Activated CD8-positive, alpha-beta memory T cell treated with anti-CD3 and anti-CD28 coated beads, Interleukin-2, amount 50 U/mL, for 1 hour (primary cell): Measurements from ENCODE around the gene CORO2A.

Source experiments
- DNase-seq: peaks from one replicate; pipeline ENCODE4 v3.0.0-alpha.2; 2020; ENCODE audit errors: extremely low read depth

Gene CORO2A, protein sequence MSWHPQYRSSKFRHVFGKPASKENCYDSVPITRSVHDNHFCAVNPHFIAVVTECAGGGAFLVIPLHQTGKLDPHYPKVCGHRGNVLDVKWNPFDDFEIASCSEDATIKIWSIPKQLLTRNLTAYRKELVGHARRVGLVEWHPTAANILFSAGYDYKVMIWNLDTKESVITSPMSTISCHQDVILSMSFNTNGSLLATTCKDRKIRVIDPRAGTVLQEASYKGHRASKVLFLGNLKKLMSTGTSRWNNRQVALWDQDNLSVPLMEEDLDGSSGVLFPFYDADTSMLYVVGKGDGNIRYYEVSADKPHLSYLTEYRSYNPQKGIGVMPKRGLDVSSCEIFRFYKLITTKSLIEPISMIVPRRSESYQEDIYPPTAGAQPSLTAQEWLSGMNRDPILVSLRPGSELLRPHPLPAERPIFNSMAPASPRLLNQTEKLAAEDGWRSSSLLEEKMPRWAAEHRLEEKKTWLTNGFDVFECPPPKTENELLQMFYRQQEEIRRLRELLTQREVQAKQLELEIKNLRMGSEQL

DNA sequence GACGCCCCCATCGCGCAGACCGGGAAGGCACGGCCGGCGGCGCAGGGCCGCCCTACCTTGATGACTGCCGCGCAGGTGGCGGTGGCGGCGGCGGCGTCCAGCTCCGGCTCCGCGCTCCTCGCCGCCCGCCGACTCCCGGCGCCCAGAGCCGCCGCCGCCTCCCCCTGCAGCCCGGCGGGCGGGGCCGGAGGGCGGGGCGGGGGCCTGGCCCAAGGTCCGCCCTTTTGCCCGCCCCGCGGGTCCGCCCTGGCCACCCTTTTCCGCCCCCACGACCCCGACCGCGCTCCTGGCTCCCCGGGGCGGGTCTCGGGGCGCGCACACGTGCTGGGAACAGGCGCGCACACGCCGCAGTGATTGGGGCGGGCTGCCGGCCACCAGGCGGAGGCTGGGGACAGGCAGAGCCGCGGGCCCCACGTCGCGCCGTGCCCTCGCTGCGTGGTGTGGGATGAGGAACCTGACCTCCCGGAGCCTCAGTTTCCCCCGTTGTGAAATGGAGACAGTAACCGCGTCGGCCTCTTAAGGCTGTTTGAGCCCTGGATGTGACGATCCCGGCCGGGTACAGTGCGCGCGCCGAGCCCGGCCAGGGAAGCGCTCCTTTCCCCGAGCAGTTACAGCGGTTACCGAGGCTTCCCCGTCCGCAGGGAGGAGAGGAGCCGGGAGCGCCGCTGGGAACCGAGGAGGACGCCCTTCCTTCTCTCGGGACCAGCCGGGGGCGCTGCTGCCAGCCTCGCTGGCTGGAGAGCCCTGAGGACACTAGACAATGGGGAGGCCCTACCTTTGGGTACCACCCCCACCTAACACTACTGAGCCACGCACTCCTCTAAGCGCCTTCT, at the start of gene CORO2A:
Gene CORO2A, minus strand, starts transcription at position 135 of the 833 bp plus-strand sequence. CDS start 34,977 bp downstream, outside the sequence.
- DNase-seq: no peak

DNA sequence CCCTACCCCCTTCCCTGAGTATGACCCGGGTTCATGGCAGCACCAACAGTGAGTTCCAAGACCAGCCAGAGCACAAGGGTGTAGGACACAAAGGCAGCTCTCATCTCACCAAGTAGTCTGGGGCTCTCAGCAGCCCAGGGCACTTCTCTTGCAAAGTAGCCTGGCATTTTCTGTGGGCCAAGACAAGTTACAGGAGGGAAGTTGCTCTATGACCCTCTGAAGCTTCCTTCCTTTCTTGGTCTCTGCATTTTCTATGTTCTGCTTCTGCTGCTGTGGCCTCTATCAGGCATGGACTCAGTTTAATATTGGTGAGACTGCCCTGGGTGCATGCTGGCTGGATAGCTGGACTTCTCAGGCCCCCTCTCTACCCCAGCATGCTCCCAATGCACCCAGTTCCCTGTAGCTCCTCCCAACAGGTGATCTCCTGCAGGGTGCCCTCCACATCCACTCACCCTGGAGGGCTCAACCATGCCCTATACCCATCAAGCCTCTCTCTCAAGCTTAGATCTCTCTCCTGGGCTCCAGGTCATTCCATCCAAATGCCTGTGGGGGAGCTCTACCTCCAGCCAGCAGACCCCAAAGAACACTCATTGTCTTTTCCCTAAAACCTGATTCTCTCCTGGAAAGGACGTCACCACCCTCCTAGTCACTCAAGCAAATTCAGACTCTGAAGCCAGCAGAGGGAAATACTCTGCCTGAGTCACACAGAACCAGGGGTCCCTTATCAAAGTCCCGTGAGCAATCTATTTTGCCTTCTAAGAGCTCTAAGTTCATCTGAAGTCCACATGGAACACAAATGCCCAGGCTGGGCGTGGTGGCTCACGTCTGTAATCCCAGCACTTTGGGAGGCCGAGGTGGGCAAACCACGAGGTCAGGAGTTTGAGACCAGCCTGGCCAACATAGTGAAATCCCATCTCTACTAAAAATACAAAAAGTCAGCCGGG, 49.2 kb upstream of the CORO2A start:
- DNase-seq: no peak

DNA sequence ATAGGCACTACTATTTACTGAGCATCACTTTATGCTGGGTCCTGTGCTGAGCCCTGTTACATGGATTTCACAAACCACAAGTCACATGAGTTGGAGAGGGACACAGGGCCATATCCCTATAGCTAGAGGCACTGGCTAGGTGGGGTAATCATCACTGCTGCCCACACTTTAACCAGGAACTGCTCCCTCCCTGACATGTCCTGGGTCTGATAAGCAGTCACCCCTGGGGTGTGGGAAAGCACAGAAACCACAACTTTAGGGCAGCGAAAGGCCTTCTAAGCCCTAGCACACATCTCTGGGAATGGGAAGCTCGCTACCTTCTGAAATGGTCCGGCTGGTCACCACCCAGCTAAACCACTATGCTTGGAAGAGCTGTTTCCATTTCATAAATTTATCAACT, 48.0 kb upstream of the CORO2A start:
- DNase-seq: no peak

DNA sequence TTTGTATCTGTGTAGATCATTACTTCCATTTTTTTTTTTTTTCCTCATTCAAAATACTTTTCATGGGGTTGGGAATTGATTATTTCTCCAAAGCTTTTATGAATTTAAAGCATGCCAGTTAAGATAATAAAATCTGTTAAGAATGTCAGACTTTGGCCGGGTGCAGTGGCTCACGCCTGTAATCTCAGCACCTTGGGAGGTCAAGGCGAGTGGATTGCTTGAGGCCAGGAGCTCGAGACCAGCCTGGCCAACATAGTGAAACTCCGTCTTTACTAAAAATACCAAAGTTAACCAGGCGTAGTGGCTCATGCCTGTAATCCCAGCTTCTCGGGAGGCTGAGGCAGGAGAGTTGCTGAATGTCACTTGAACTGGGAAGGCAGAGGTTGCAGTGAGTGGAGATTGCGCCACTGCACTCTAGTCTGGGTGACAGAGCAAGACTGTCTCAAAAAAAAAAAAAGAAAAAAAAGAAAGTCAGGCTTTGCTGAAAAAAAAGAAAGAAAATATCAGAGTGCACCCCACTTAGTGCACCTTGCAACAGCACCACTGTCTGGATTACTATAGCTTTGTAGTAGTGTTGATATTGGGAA, 44.6 kb upstream of the CORO2A start:
- DNase-seq: no peak

DNA sequence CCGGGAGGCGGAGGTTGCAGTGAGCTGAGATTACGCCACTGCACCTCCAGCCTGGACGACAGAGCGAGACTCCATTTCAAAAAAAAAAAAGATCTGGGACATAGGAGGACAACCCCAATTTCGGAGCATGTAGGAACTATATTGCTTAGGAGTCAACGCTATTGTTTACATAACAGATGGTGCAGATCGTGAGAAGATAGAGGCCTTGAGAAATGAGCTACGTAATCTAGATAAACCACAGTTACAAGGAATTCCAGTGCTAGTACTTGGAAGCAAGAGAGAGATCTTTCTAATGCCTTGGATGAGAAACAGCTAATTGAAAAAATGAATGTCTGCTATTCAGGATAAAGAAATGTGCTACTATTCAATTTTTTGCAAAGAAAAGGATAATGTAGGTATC, 42.7 kb upstream of the CORO2A start:
- DNase-seq: no peak

DNA sequence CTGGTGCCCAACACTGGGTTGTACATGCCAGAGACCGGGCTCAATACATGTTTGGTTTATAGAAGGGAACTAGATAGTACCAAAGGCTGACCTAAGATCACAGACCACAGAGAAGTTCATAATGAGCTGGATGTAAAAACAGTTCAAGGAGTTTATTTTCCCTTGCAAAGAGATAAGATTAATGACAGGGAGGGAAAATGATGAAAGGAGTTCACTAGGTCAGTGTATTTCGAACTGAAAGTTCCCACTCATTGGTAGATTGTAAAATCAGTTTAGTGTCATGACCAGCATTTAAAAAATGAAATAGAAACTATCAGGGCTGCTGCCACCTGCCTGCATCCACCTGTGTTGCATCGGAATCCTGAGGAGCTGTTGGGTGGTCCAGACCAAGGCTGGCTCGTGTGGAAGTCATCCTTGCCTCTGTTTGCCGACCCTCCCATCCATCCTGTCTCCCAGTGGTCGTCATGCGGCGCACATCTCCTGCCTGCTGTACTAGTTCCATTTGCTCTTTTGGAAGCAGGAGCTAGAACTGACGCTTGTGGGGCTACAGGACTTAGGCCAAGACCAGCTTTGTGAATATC, 41.9 kb upstream of the CORO2A start:
- no peak for DNase-seq

DNA sequence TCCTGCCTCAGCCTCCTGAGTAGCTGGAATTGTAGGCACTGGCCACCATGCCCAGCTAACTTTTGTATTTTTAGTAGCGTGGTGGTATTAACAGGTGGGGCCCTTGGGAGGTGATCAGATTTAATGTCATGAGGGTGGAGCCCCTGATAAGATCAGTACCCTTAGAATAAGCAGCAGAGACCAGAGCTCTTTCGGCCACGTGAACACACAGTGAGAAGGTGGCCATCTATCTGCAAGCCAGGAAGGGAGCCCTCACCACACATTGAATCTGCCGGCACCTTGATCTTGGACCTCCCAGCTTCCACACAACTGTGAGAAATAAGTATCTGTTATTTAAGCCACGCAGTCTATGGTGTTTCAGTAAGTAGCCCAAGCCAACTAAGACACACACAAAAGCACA, 40.5 kb upstream of the CORO2A start:
- no peak for DNase-seq

DNA sequence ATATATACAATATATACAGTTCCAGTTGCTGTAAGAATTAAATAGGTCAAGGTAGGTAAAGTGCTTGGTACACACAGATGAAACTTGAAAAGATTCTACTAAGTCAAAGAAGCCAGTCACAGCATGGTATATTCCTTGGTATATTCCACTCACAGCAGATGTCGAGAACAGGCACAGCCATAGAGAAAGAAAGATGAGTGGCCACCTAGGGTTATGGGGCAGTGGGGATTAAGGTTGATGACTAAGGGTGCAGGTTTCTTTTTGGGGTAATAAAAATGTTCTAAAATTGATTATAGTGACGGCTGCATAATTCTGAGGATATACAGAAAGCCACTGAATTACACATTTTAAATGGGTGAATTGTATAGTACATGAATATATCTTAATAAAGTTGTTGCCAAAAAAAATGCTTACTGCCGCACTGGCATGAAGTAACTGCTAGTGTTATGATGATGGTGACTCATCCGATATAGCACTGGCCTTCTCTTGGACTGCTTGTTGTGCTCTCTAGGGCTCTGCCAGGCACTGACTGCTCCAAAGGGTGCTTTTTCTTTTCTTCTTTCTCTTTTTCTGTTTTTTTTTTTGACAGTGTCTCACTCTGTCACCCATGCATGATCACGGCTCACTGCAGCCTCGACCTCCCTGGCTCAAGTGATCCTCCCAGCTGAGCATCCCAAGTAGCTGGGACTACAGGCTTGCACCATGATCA, 39.5 kb upstream of the CORO2A start:
- DNase-seq: no peak

DNA sequence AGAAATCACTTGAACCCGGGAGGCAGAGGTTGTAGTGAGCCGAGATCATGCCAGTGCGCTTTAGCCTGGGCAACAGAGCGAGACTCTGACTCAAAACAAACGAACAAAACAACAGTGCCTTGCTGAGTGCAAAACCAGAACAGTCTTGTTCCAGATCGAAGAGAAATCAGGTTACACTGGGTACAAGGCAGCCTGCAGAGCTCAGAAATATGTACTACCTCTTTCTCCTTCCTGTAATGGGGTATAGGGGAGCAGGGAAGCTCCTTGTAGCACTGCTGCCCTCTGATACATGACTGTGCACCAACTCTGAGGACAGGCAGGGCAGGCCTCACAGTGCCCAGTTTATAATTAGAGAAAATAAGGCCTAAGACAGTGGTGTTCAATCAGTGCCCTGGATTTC, 38.4 kb upstream of the CORO2A start:
- no peak for DNase-seq

DNA sequence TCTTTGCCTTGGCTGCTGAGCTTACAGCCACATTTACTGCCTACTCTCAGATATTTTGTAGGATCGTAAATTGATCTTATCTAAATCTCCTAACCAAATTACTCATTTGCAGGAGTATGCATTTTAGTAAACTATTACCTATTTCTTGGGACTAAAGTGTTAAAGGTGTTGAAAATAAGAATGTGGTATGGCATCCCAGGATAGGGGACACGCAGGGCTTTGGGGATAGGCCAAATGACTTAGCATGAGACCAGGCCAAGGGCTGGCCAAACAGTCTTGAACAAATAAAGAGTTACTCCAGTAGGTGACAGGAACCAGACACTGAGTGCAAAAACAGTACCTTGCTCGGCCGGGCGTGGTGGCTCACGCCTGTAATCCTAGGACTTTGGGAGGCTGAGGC, 37.9 kb upstream of the CORO2A start:
- no peak for DNase-seq

DNA sequence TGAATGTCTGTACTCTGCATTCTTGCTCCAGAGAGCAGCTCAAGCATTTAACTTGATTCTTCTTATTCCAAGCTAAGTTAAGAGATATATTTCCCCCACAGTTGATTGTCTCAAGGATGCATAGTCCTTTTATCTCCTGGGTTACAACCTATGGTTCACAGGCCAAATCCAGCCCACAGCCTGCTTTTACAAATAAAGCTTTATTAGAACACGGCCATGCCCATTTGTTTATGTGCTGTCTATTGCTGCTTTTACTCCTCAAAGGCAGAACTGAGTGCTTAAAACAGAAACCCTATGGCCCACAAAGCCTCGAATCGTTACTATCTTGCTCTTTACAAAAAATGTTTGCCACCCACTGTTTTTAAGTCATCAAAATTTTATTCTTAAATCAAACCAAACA, 37.2 kb upstream of the CORO2A start:
- no peak for DNase-seq

DNA sequence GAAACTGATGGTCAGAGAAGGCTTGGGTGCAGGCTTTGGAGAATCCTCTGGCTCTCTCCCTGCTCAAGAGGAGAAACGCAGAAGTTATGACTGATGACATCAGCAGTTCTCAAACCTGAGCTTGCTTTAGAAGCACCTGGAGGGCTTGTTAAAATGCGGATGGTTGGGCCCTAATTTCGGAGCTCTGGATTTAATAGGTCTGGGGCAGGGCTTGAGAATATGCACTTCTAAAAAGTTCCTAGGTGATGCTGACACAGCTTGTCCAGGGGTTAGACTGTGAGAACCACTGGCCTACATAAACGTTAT, 36.6 kb upstream of the CORO2A start:
- no peak for DNase-seq

DNA sequence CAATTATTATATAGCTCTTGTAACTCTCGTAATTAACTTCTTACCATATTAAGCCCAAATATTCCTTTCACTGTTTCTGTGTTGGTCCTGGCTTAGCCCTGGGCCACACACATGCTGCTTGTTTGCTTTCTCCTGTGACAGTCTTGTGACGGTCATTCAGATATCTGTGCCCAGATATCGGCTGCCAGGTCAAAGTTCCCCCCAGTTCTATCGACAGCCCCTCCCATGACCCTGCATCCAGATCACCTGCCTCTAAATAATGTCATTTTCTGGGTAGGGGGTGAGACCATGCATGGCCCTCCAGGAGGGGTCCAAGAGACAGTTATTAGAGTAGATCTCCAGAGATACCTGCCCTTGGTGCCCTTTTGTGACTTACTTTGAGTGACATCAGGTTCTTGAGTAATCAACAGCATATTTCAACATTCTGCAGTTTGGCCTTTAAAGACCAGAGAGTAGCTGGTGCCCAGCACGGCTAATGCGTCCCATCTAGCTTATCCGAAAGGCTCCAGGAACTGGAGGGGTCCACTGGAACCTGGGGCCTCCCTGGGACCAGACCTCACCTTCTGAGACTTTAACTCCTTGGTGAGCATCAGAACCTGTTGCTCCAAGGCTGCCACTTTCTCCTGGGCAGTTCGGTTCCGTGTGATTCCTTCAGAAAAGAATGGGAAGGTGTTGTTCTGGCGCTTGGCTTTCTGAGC, 36.1 kb upstream of the CORO2A start:
- DNase-seq: no peak

DNA sequence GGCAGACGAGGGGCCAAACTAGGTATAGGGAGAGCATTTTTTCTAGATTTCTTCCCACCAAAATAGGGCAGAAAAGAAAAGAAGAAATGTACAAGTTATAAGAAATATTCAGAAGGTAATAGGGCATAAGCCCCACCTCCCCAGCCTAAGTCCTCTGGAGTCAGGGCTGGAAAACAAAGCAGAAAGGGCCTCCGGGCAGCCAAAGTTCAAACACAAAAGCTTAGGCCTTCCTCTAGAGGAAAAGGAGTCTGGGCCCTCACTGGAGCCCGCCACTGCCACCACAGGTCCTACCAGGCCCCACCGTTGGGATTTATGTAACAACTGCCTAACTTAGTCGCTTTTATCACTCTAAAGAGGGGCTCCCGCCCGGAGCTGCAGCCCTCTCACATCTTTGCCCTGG, 35.4 kb upstream of the CORO2A start:
- no peak for DNase-seq

DNA sequence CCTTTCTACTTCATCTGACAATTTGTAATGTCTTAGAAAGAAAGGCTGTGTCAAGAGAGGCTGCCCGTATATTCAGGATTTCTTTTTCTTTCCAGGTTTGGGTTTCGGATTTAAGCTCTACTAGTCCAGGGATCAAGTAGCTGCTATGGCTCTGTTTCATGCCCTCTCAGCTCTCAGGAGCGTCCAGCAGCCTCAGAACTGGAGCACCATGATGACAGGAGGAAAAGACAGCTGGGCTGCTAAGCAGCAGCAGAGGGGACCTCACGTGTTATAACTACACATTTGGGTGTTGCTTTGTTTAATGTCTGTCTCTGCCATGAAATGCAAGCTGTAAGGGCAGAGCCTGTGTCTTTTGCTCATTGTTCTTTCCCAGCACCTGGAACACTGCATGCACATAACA, 34.5 kb upstream of the CORO2A start:
- DNase-seq: no peak

DNA sequence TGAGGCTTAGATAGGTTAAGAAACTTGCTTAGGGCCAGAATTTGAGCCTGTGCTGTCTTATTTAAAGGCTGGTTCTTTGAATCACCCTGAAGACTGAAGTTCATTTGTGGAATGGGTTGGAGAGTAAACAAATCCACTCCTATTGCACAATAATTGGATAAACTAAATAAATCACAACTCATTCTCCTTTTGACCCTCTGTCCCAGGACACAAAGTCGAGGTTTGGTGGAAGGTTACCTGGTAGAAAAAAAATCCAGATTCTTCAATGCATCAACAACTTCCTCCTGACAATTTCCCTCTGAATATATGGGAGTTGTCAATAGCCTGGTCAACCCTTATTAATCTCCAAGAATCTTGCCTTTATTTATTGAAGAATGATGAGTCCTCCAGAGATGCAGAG, 34.1 kb upstream of the CORO2A start:
- no peak for DNase-seq

DNA sequence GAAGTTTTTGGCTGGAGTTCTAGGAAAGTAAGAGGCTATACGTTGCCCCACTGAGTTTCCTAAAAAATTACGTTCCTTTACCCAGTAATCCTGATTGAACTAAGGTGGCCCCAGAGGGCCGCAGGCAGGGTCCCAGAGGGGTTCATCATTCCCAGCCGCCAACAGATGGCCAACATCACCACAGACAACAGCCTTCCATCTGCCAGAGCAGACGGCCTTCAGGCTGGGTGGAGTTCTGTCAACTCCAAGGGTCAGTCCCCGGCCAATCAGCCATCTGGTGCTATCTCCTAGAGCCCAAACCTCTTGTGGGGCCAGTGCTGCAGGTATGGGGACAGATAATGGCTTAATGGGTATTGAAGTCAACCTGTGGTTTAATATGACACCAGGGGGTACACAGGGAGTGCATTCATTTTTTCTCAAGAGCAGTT, 32.6 kb upstream of the CORO2A start:
- DNase-seq: no peak

DNA sequence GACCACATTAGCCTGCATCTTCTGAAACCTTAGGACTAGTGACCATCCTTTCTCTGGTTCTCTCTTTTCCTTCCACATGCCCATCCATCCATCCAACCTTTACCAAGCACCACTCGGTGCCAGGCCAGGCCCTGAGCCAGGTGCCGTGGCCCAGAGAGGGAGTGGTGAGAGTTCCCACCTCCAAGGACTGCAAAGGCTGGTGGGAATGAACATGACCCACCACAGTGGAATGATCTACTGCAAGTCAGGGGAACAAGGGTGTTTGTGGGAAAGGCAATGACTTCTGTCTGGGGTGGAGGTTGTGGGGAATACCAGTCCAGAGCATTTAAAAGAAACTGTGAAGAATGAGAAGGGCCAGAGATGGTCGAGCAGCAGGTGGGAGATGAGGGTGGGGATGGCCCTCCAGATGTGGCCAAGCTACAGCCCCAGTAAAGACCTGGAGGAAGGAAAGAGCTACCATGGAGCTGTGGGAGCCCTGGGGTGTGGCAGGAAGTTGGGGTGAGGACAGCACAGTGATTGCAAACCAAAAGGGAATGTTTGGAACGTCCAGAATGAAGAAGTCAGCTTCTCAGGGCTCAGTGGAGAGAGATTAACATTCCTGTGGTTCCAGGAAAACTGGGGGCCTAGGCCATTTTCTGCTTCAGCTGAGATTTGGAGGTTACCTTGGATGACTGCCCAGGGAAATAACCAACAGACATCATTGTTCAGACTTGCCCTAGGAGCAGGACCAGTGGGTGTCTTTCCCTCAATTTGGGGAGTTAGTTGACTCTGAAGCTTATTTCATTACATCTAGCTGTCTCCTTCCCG, 30.7 kb upstream of the CORO2A start:
- no peak for DNase-seq

DNA sequence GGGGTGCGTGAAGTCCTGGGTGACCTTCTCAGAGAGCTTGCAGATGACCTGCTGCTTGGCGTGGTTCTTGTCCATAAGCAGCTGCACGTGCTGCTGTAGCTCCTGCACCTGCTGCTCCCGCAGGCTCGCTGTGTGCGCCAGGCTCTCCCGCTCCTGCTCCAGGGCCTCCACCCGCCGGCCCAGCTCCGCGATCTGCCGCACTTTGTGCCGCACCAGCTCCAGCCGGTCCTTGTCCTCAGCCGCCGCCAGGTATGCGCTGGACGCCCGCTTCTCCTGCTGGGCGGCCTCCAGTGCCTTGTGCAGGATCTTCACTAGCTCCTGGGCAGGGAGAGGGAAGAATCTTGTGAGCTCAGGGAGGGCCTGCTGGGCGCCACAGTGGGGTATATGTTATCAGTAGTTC, 28.5 kb upstream of the CORO2A start:
- DNase-seq: no peak
